Measurements from ENCODE around the gene SMIM10L1.

The SMIM10L1 gene

DNA sequence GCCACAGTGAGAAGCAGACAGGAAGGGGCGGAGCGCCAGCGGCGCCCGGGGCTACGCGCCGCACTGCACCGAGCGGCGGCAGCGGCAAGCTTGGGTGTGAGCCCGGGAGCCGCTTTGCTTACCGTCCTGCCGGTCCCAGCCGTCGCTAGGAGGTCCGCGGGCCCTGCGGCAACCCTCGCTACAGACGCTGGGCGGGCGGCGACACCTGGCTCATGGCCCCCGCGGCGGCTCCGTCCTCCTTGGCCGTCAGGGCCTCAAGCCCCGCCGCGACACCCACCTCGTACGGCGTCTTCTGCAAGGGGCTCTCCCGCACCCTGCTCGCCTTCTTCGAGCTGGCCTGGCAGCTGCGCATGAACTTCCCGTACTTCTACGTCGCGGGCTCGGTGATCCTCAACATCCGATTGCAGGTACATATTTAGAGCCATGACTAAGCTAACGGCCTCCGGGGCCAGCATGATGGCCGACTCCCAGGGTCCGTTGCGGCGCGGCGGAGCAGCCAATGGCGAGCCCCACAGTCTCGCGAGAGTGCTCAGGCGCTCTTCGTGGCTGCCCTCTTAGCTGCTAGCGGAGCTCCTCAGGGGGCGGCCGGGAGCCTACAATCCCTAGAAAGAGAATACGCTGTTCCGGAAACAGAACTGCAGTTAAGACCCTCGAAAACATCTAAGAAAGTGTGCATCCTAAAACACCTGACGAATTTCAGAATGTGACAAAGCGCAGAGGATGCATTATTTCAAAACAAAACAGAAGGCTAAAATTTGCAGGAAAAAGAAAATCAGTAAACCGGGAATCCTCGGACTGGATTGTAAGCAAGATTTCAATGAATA is at the start of gene SMIM10L1:
TSS of gene SMIM10L1 (plus strand) at position 50 of the 824 bp plus-strand sequence. CDS start at position 213, 163 bp downstream.
- DNase-seq (ENCODE audit: low read depth, low spot score), result peak; percentile 80
- H3K27ac ChIP-seq, result peak within 1 kb of the TSS; percentile 96

DNA sequence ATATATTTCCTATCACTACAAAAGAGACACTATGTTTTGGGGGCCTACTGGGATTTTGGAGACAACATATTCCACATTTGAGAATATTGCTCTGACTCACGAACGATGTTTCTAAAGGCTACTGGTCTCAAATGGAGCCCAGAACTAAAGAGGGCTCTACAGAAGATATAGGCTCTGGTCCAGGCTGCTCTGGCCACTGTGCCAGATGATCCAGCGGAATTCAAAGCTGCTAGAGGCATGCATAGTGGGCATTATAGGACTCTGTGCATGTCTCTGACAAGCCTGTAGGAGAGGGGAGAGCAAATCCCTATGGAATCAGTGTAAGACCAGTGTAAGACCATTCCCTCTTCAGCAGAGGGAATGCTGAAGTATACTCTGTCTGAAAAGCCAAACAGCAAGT is 40.6 kb upstream of the SMIM10L1 start:
- no peak overlapping the region for H3K27ac ChIP-seq
- DNase-seq (ENCODE audit: low read depth, low spot score), result no peak

GRCh38 chr12:11130999-11131398 is 40.0 kb upstream of the SMIM10L1 start:
- H3K27ac ChIP-seq, result no peak overlapping the region
- no peak for DNase-seq (ENCODE audit: low read depth, low spot score)

- no peak overlapping the region for H3K27ac ChIP-seq
- DNase-seq (ENCODE audit: low read depth, low spot score), result no peak
Measured at GRCh38 chr12:11133162-11133561, 37.8 kb upstream of the SMIM10L1 start.

GRCh38 chr12:11133816-11134215 is 37.2 kb upstream of the SMIM10L1 start:
- H3K27ac ChIP-seq, result no peak overlapping the region
- no peak for DNase-seq (ENCODE audit: low read depth, low spot score)

DNA sequence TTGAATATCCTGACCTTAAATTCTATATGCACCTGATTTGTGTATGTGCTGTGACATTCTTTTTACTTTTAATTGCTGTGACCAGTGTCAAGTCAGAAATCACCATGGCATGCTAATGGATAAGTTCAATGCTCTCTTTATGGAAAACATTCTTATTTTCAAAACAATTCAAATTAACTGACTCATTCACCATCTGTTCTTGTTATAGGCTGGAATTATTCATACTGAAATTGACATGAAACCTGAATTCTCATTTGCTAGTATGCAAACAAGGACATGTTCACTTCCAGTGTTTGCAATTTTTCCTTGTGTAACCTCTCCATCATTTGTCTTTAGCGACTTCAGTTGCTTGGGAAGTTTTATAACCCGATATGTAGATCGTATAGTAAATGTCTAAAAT is 36.7 kb upstream of the SMIM10L1 start, which contains the start of gene TAS2R30:
TSS of gene TAS2R30 (minus strand) at position 340 of the 400 bp plus-strand sequence. CDS start 400 bp downstream, outside the sequence.
- DNase-seq (ENCODE audit: low read depth, low spot score), result no peak
- no peak within 1 kb of the TSS for H3K27ac ChIP-seq

- no peak overlapping the region for H3K27ac ChIP-seq
- DNase-seq (ENCODE audit: low read depth, low spot score), result no peak
Measured at GRCh38 chr12:11136075-11136474, 34.9 kb upstream of the SMIM10L1 start.

DNA sequence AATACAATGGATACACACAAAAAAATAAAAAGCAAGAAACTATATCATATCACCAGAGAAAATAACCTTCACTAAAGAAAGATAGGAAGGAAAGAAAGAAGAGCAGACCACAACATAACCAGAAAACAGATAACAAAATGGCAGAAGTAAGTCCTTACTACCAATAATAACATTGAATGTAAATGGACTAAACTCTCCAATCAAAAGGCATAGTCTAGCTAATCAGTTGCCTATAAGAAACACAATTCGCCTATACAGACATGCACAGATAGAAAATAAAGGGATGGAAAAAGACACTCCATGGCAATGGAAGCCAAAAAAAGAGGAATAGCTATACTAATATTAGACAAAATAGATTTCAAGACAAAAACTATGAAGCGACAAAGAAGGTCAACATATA is 27.6 kb upstream of the SMIM10L1 start:
- H3K27ac ChIP-seq, result no peak overlapping the region
- DNase-seq (ENCODE audit: low read depth, low spot score), result no peak

- no peak overlapping the region for H3K27ac ChIP-seq
- no peak for DNase-seq (ENCODE audit: low read depth, low spot score)
Measured at GRCh38 chr12:11144297-11144696, 26.7 kb upstream of the SMIM10L1 start.

- no peak overlapping the region for H3K27ac ChIP-seq
- no peak for DNase-seq (ENCODE audit: low read depth, low spot score)
Measured at GRCh38 chr12:11147420-11147819, 23.6 kb upstream of the SMIM10L1 start.

DNA sequence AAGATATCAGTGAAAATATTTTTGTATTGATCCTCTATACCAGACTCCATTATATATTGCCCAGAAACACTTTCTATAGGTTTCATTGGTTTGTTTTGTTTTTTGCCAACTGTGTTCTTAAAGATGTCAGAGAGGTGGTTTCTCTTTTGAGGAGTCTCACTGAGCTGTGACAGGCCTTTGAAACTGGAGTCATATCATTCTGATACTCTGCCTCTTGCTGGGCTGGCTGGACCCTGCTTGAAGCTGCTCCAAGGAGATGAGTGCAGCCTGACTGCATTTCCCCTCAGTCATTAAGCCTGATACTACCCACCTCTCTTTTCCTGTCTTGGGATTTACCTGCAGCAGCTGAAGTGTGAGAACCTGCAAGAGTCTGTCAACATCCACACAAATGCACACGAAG is 20.2 kb upstream of the SMIM10L1 start:
- H3K27ac ChIP-seq, result no peak overlapping the region
- DNase-seq (ENCODE audit: low read depth, low spot score), result no peak

DNA sequence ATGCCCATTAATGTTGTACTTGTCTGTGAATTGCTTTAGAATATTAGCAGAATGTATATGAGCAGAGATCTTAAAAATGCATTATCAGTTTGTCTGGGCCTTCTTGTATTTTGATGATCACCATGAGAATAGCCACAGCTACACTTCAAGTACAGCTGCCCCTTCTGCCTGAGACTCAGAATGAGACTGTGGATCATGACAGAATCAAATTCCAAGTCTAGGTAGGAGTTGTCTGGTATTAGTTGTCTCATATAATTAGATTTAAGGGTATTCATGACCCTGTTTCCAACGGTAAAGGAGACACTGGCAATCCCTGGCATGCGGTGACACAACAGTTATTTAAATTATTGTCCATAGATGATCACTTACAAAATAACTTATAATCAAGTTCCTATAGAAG is 18.3 kb upstream of the SMIM10L1 start:
- no peak overlapping the region for H3K27ac ChIP-seq

GRCh38 chr12:11154400-11154925 is 16.5 kb upstream of the SMIM10L1 start:
- H3K27ac ChIP-seq, result no peak overlapping the region
- DNase-seq (ENCODE audit: low read depth, low spot score), result no peak

More for the DNA sequence above, 18.3 kb upstream of the SMIM10L1 start:
- DNase-seq (ENCODE audit: low read depth, low spot score), result no peak

GRCh38 chr12:11158885-11159444 is 12.0 kb upstream of the SMIM10L1 start:
- no peak overlapping the region for H3K27ac ChIP-seq
- DNase-seq (ENCODE audit: low read depth, low spot score), result no peak

- no peak overlapping the region for H3K27ac ChIP-seq
- no peak for DNase-seq (ENCODE audit: low read depth, low spot score)
Measured at GRCh38 chr12:11162502-11162901, 8.5 kb upstream of the SMIM10L1 start.

GRCh38 chr12:11164384-11164783 is 6.6 kb upstream of the SMIM10L1 start:
- no peak overlapping the region for H3K27ac ChIP-seq
- no peak for DNase-seq (ENCODE audit: low read depth, low spot score)

DNA sequence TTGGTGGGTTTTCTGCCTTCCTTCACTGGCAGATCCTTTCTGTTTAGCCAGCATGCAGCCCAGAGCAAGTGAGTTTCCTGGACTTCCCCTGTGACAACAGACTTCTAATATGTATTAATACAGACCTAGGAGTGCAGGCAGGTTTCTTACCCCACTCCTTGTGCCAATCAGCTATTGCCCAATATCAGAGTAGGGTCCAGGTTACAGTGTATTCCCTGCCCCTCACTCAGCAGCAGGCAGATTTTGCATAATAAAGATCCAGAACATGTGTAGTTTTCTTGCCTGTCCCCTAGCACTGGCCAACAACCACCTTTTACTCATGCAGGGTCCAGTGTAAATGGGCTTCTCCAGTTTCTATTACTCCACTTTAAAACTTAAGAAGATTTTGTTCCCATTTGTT is 4.7 kb upstream of the SMIM10L1 start:
- DNase-seq (ENCODE audit: low read depth, low spot score), result no peak
- H3K27ac ChIP-seq, result no peak overlapping the region

DNA sequence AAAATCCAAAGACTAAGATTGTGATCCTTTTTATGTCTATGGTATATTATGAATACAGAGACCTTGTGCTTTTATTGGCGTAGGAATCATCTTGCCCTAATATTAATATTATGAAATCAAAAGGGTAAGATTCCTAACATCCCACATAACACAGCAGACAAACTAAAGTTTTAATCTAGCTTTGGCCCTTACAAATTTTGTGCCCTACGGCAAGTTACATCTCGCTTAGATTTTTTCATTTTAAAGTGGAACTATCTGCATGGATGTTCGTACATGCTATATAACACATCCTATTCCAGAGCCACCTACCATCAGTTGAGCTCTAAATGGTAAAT is 217 bp upstream of the SMIM10L1 start:
- no peak for DNase-seq (ENCODE audit: low read depth, low spot score)
- peak overlapping the region; percentile 96 for H3K27ac ChIP-seq

- peak overlapping the region; percentile 96 for H3K27ac ChIP-seq
- no peak for DNase-seq (ENCODE audit: low read depth, low spot score)
Measured at GRCh38 chr12:11171969-11172675, 1.1 kb downstream of the SMIM10L1 start.

DNA sequence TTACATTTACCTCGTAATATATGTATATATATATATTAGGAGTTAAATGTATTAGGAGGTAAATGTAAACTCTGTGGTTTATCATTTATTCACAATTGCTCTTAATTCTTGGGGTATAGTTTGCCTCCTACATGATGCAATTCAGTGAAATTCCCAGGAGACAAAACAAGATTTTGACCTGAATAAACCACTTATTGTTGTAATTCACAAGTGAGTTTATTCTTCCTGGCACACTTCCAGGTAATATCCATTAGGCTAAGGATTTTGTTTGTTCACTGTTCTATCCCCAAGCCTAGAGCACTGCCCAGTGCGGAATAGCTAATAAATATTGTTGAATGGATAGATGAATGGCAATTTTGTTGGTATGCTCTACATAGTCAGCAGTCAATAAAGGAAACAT is 3.0 kb downstream of the SMIM10L1 start:
- DNase-seq (ENCODE audit: low read depth, low spot score), result no peak

DNA sequence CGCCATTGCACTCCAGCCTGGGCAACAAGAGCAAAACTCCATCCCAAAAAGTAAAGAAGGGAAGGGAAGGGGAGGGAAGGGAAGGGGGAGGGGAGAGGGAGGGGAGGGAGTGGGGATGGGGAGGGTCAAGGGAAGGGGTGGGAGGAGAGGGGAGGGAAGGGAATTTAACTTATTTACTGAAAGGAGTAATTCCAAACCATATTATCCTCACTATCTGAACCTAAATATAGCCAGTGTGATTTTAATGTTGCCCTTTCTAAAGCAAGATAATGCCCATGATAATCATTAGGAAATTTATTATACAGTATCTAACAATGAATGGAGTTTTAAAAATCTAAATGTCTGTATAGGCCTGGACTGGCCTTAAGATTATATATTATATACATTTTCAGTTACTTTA is 7.3 kb downstream of the SMIM10L1 start:
- no peak for DNase-seq (ENCODE audit: low read depth, low spot score)
- no peak overlapping the region for H3K27ac ChIP-seq

More for the DNA sequence above, 3.0 kb downstream of the SMIM10L1 start:
- no peak overlapping the region for H3K27ac ChIP-seq

Measured in epithelial cell of prostate (primary cell).